ENCODE measurements around the gene MRGPRE. TPM values are rescaled to one million over a fixed set of nuclear protein-coding genes. Genes with fewer than 3 reads are reported as not detected.

The MRGPRE gene
- total and polyA plus RNA-seq, 9 donors, result not detected

DNA sequence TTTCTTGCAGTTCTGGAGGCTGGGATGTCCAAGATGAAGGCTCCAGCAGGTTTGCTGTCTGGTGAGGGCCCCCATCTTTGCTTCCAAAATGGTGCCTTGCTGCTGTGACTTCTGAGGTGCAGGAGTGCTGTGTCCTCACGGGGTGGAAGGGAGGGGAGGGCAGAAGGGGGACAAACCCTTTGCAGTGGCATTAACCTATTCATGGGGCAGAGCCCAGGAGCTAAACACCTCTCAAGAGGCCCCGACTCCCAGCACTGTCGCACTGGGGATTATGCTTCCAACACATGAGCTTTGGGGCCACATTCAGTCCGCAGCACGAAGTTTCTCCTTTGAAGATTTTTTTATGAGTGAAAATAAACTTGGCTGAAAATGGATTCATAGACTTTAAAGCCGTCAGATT, 41.6 kb downstream of the MRGPRE start:
- intact Hi-C loops (cut with DNase I), result no loop called here
- H3K27me3 ChIP-seq, result no peaks in the 10 kb centered on the region
- no peaks in the 10 kb centered on the region for H3K9me3 ChIP-seq
- H3K36me3 ChIP-seq, result no peaks in the 10 kb centered on the region
- no peak overlapping the region for H3K27ac ChIP-seq
- 71 to 80% (median 78%) methylated on average over 6 of the region's 6 CpGs for WGBS, 3 donors
- no peaks in the 10 kb centered on the region for H3K4me1 ChIP-seq (ENCODE audit: insufficient read depth)
- H3K4me3 ChIP-seq, result no peak overlapping the region
- TF ChIP-seq, protein P1, sequence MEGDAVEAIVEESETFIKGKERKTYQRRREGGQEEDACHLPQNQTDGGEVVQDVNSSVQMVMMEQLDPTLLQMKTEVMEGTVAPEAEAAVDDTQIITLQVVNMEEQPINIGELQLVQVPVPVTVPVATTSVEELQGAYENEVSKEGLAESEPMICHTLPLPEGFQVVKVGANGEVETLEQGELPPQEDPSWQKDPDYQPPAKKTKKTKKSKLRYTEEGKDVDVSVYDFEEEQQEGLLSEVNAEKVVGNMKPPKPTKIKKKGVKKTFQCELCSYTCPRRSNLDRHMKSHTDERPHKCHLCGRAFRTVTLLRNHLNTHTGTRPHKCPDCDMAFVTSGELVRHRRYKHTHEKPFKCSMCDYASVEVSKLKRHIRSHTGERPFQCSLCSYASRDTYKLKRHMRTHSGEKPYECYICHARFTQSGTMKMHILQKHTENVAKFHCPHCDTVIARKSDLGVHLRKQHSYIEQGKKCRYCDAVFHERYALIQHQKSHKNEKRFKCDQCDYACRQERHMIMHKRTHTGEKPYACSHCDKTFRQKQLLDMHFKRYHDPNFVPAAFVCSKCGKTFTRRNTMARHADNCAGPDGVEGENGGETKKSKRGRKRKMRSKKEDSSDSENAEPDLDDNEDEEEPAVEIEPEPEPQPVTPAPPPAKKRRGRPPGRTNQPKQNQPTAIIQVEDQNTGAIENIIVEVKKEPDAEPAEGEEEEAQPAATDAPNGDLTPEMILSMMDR (IDR thresholded peaks at IDR 0.05), result no peak
- TF ChIP-seq EP300 (IDR thresholded peaks at IDR 0.05) (no peak), POLR2A (IDR thresholded peaks at IDR 0.05) (no peak)
- no peak for DNase-seq

DNA sequence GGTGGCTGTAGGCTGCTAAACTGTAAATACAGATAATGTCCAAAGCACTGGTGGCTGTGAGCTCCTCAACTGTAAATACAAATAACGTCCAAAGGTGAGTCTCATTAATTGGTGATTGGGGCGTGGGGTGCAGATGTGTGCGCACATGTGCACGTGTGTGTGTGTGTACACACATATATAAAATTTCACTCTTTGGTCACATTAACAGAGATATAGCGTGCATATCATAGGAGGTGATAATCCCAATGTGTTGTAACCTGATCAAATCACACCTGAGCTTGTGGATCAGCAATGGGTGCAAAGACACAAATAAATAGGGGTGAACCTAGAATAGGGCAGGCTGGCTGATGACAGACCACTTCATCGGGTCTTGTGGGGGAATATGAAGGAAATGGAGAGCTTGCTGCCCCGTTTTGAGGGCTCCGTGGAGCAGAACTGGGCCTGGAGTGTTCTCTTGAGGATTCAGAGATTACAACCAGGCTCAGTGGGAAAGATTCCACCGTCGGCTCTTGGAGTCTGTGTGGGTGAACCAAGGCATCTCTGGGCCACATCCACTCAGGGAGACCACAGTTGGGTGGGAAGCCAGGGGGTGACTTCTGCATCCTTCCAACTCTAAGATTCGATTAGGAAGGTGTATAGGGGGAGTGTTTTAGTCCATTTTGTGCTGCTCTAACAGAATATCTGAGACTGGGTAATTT, 42.2 kb downstream of the MRGPRE start:
- no peak for TF ChIP-seq POLR2A (IDR thresholded peaks at IDR 0.05)
- TF ChIP-seq, protein P1 (IDR thresholded peaks at IDR 0.05), result no peak
- TF ChIP-seq EP300 (IDR thresholded peaks at IDR 0.05), result no peak
- 79 to 83% (median 81%) methylated on average over 11 of the region's 11 CpGs for WGBS, 3 donors
- H3K4me1 ChIP-seq (ENCODE audit: insufficient read depth), result no peaks in the 10 kb centered on the region
- no peak for DNase-seq
- no peaks in the 10 kb centered on the region for H3K36me3 ChIP-seq
- no peak overlapping the region for H3K27ac ChIP-seq
- no peak overlapping the region for H3K4me3 ChIP-seq
- H3K9me3 ChIP-seq, result no peaks in the 10 kb centered on the region
- H3K27me3 ChIP-seq, result no peaks in the 10 kb centered on the region
- intact Hi-C loops (cut with DNase I), result no loop called here

DNA sequence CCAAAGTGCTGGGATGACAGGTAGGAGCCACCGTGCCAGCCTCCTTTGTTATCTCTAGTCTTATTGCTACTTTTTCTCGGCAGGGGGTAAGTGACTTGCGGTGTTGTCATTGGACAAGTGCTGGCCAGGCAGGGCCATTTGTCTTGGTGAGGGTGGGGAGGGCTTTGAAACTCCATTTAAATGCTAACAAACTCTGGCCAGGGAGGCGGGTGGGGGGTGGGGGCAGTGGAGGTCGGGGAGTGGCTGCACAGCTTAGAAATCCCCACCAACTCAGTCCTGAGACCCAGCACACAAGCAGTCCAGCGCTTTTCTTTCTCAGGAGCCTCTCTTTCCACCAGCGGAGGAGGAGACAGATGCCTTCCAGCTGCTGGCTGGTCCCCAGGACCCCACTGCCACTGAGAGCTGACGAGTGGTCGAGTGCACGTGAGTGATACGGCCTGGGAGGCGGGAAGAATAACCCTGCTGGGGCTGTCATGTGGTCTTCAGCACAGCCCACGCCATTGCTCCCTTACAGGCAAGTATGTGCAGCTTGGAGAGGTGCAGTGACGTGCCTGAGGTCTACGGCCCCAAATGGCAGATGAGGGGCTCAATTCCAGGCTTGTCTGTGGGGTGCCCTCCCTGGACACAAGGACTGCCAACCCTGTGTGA, 42.9 kb downstream of the MRGPRE start:
- Histone ChIP-seq H3K36me3 (no peaks in the 10 kb centered on the region), H3K4me3 (no peak overlapping the region), H3K27me3 (no peaks in the 10 kb centered on the region), H3K27ac (no peak overlapping the region), H3K9me3 (no peaks in the 10 kb centered on the region), H3K4me1 (ENCODE audit: insufficient read depth) (no peaks in the 10 kb centered on the region)
- intact Hi-C loops (cut with DNase I), result no loop called here
- DNase-seq, result no peak
- 22 to 25% (median 24%) methylated on average over 15 of the region's 15 CpGs for WGBS, 3 donors
- TF ChIP-seq EP300 (IDR thresholded peaks at IDR 0.05) (no peak), POLR2A (IDR thresholded peaks at IDR 0.05) (no peak)
- TF ChIP-seq, protein P1 (IDR thresholded peaks at IDR 0.05), result no peak

DNA sequence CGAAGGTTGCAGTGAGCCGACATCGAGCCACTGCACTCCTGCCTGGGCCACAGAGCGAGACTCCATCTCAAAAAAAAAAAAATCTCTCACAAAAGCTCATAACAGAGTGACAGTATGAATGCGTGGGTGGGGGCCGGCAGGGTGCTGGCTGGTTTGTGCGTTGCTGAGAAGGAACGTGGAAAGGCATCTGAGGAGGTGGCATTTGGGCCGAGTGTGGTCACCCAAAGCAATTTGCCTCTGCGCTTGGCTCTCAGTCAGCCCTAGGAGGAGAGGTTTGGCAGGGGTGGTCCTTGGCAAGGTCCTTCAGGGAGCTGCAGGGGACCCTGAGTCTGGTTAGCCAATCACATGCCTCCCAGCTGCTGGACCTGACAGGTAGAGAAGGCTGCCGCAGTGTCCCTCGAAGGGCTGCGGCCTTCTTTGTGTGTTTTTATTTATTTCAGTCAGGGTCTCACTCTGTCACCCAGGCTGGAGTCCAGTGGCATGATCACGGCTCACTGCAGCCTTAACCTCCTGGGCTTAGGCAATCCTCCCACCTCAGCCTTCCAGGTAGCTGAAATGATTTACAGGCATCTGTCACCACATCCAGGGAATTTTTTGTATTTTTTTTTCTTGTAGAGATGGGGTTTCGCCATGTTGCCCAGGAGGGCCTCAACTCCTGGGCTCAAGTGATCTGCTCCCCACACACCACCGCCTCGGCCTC, 43.6 kb downstream of the MRGPRE start:
- no peak overlapping the region for H3K4me3 ChIP-seq
- TF ChIP-seq, protein P1 (IDR thresholded peaks at IDR 0.05), result no peak
- no peak for TF ChIP-seq POLR2A (IDR thresholded peaks at IDR 0.05)
- TF ChIP-seq EP300 (IDR thresholded peaks at IDR 0.05), result no peak
- H3K9me3 ChIP-seq, result no peaks in the 10 kb centered on the region
- WGBS, 3 donors, result 88 to 93% (median 90%) methylated on average over 17 of the region's 17 CpGs
- intact Hi-C loops (cut with DNase I), result no loop called here
- DNase-seq, result no peak
- no peaks in the 10 kb centered on the region for H3K27me3 ChIP-seq
- no peak overlapping the region for H3K27ac ChIP-seq
- no peaks in the 10 kb centered on the region for H3K36me3 ChIP-seq
- no peaks in the 10 kb centered on the region for H3K4me1 ChIP-seq (ENCODE audit: insufficient read depth)
